H1 (cell line): Measurements from ENCODE around the gene TRMT61A. TPM values are rescaled to one million over a fixed set of nuclear protein-coding genes. Genes with fewer than 3 reads are reported as not detected.

Experiments used
- CTCF ChIA-PET: fragments of 300-600 bp; sonication (Branson Sonifier 250); formaldehyde crosslinking; loops from one replicate; lab custom pipeline; 2021; ENCODE audit not compliant: partially characterized antibody; lab: Charles Lee
- POLR2A ChIA-PET: fragments of 300-600 bp; sonication (Branson Sonifier 250); formaldehyde crosslinking; loops from one replicate; lab custom pipeline; 2021; ENCODE audit warnings: inconsistent platforms; ENCODE audit not compliant: partially characterized antibody; lab: Charles Lee
- DNase-seq, 2 experiments: peaks; one replicate each; pipeline versions ENCODE4 v3.0.0 to v3.0.0-alpha.2; 2010 to 2022; ENCODE audit warnings: low spot score in 2 of 2, low read depth in 1 of 2, mixed read lengths in 1 of 2
- FAIRE-seq: peaks from 2 replicates; lab custom pipeline; 2011; peaks lifted over from hg19 to GRCh38; lab: Jason Lieb, UNC
- H2AFZ ChIP-seq: 2 replicates; pipeline ENCODE4 v1.8.1; 2012; ENCODE audit warnings: low read length, inconsistent platforms
- H2AK5ac ChIP-seq: 2 replicates; pipeline ENCODE4 v1.6.1; 2013; ENCODE audit warnings: low read depth, low read length
- H2BK120ac ChIP-seq: replicated peaks from 2 replicates; pipeline ENCODE3; 2013; ENCODE audit warnings: low read depth, low read length, inconsistent platforms
- H2BK12ac ChIP-seq: 2 replicates; pipeline ENCODE4 v1.6.1; 2013; ENCODE audit warnings: low read depth, low read length
- H2BK15ac ChIP-seq: 2 replicates; pipeline ENCODE4 v1.6.1; 2013; ENCODE audit warnings: low read length
- H2BK20ac ChIP-seq: 2 replicates; pipeline ENCODE4 v1.6.1; 2013; ENCODE audit warnings: low read length
- H2BK5ac ChIP-seq: 2 replicates; pipeline ENCODE4 v1.6.1; 2013; ENCODE audit warnings: low read depth, low read length
- H3K14ac ChIP-seq: 2 replicates; pipeline ENCODE4 v1.6.1; 2013; ENCODE audit warnings: inconsistent platforms; ENCODE audit not compliant: insufficient read length
- H3K18ac ChIP-seq: 2 replicates; pipeline ENCODE4 v1.6.1; 2013; ENCODE audit warnings: low read length; ENCODE audit errors: extremely low read depth
- H3K23ac ChIP-seq: 2 replicates; pipeline ENCODE4 v1.6.1; 2013; ENCODE audit warnings: inconsistent platforms; ENCODE audit not compliant: insufficient read length
- H3K23me2 ChIP-seq: 2 replicates; pipeline ENCODE4 v1.6.1; 2013; ENCODE audit warnings: low read depth, low read length
- H3K27ac ChIP-seq: 2 replicates; pipeline ENCODE4 v1.6.1; 2011; ENCODE audit warnings: low read depth, low read length, inconsistent platforms
- H3K27me3 ChIP-seq, 4 experiments: replicated peaks in 1 of 4; 1 replicate in 1 of 4; 2 replicates in 3 of 4; pipeline versions ENCODE4 v1.6.1 to v1.8.1; 2011 to 2013; ENCODE audit warnings: low read length in 3 of 4, mild to moderate bottlenecking in 3 of 4, inconsistent platforms in 2 of 4, mixed read lengths in 2 of 4, moderate library complexity in 1 of 4; ENCODE audit not compliant: control insufficient read depth in 3 of 4, insufficient read depth in 3 of 4; ENCODE audit errors: extremely low read depth in 1 of 4
- H3K36me3 ChIP-seq, 4 experiments: 2 replicates each; pipeline versions ENCODE4 v1.6.1 to v1.8.1; 2011 to 2013; ENCODE audit warnings: mild to moderate bottlenecking in 4 of 4, low read length in 3 of 4, moderate library complexity in 2 of 4, control low read depth in 1 of 4, inconsistent platforms in 1 of 4; ENCODE audit not compliant: insufficient read depth in 4 of 4, control insufficient read depth in 2 of 4
- H3K4ac ChIP-seq: replicated peaks from 2 replicates; pipeline ENCODE3; 2013; ENCODE audit warnings: low read length, low read depth, mixed read lengths, inconsistent platforms; ENCODE audit not compliant: insufficient read length
- H3K4me1 ChIP-seq, 4 experiments: replicated peaks in 1 of 4; 1 replicate in 1 of 4; 2 replicates in 3 of 4; pipeline versions ENCODE4 v1.6.1 to v1.8.1; 2011 to 2013; ENCODE audit warnings: low read length in 3 of 4, inconsistent platforms in 2 of 4, mixed read lengths in 1 of 4; ENCODE audit not compliant: insufficient read depth in 4 of 4, control insufficient read depth in 3 of 4
- H3K4me2 ChIP-seq, 2 experiments: 2 replicates each; pipeline versions ENCODE4 v1.6.1 to v1.8.1; 2011 to 2013; ENCODE audit warnings: low read depth in 2 of 2, low read length in 2 of 2, control low read depth in 1 of 2, inconsistent platforms in 1 of 2, mild to moderate bottlenecking in 1 of 2; ENCODE audit not compliant: insufficient read depth in 1 of 2
- H3K4me3 ChIP-seq, 4 experiments: fragments of 200-600, 300-600 bp in 1 of 4; sonication (generic), shearing (Covaris generic), sonication (Bioruptor Twin) in 1 of 4; 2 replicates each; pipeline versions ENCODE4 v1.5.1 to v1.8.1; 2011 to 2016; ENCODE audit warnings: low read length in 4 of 4, low read depth in 3 of 4, control low read depth in 2 of 4, inconsistent platforms in 2 of 4, mild to moderate bottlenecking in 2 of 4, mixed read lengths in 1 of 4, moderate library complexity in 1 of 4; ENCODE audit not compliant: insufficient read depth in 2 of 4; ENCODE audit errors: extremely low read depth in 1 of 4
- H3K56ac ChIP-seq: replicated peaks from 2 replicates; pipeline ENCODE3; 2013; ENCODE audit warnings: low read depth, mild to moderate bottlenecking, mixed read lengths, low read length, inconsistent platforms; ENCODE audit not compliant: insufficient read length
- H3K79me1 ChIP-seq: 2 replicates; pipeline ENCODE4 v1.6.1; 2013; ENCODE audit warnings: low read depth, low read length, control low read depth
- H3K79me2 ChIP-seq, 2 experiments: 2 replicates each; pipeline versions ENCODE4 v1.6.1 to v1.8.1; 2012 to 2013; ENCODE audit warnings: low read length in 2 of 2, mild to moderate bottlenecking in 2 of 2, inconsistent platforms in 1 of 2; ENCODE audit not compliant: insufficient read depth in 2 of 2, control insufficient read depth in 1 of 2
- H3K9ac ChIP-seq, 4 experiments: replicated peaks in 1 of 4; 1 replicate in 1 of 4; 2 replicates in 3 of 4; pipeline versions ENCODE4 v1.6.1 to v1.8.1; 2011 to 2013; ENCODE audit warnings: low read depth in 3 of 4, low read length in 3 of 4, control low read depth in 2 of 4, mild to moderate bottlenecking in 2 of 4, moderate library complexity in 2 of 4, inconsistent platforms in 1 of 4; ENCODE audit errors: extremely low read depth in 1 of 4
- H3K9me3 ChIP-seq, 2 experiments: 2 replicates each; pipeline versions ENCODE4 v1.6.1 to v1.8.1; 2012 to 2013; ENCODE audit warnings: mild to moderate bottlenecking in 2 of 2, moderate library complexity in 2 of 2, control low read depth in 1 of 2, inconsistent platforms in 1 of 2, low read depth in 1 of 2, low read length in 1 of 2, mixed read lengths in 1 of 2; ENCODE audit not compliant: insufficient read depth in 2 of 2
- H4K20me1 ChIP-seq, 2 experiments: replicated peaks in 1 of 2; 2 replicates each; pipeline versions ENCODE3 to v1.8.1; 2011 to 2013; ENCODE audit warnings: inconsistent platforms in 2 of 2, low read length in 2 of 2, mild to moderate bottlenecking in 1 of 2; ENCODE audit not compliant: insufficient read depth in 2 of 2, control insufficient read depth in 1 of 2
- H4K5ac ChIP-seq: 2 replicates; pipeline ENCODE4 v1.6.1; 2013; ENCODE audit warnings: low read length, low read depth, mixed read lengths, inconsistent platforms; ENCODE audit not compliant: insufficient read length
- H4K8ac ChIP-seq: 2 replicates; pipeline ENCODE4 v1.8.0; 2013; ENCODE audit warnings: mild to moderate bottlenecking, moderate library complexity, low read length, inconsistent platforms; ENCODE audit not compliant: insufficient read depth; ENCODE audit errors: extremely low read depth
- H4K91ac ChIP-seq: replicated peaks from 2 replicates; pipeline ENCODE3; 2013; ENCODE audit warnings: low read length, mixed read lengths, inconsistent platforms; ENCODE audit not compliant: insufficient read length
- CEBPB ChIP-seq: IDR thresholded peaks from 2 replicates; pipeline ENCODE4 v1.6.1; 2012; ENCODE audit warnings: low read depth, low read length
- CHD2 ChIP-seq: IDR thresholded peaks from 2 replicates; pipeline ENCODE4 v1.6.1; 2012; ENCODE audit warnings: low read length, improper control_type of control experiment
- GTF2F1 ChIP-seq: IDR thresholded peaks from 2 replicates; pipeline ENCODE4 v1.6.1; 2012; ENCODE audit warnings: low read depth, low read length, improper control_type of control experiment, borderline replicate concordance
- SP1 ChIP-seq: IDR thresholded peaks from 2 replicates; pipeline ENCODE4 v1.6.1; 2011; ENCODE audit warnings: low read depth, low read length
- WGBS, 2 experiments: shearing (Covaris generic) in 1 of 2; methylation state at CpG; one replicate each; pipeline versions ENCODE4 v1.1.6 to v1.1.7; 2013 to 2015; ENCODE audit warnings: low lambda C conversion rate in 2 of 2, mixed read lengths in 2 of 2, inconsistent platforms in 1 of 2, low coverage in 1 of 2, missing lambda C conversion rate in 1 of 2; ENCODE audit not compliant: insufficient replicate concordance in 2 of 2, insufficient coverage in 1 of 2, insufficient read length in 1 of 2; ENCODE audit errors: extremely low coverage in 1 of 2, missing lambda C conversion rate in 1 of 2; 5-methylcytosine and 5-hydroxymethylcytosine counted together
- polyA plus RNA-seq, 7 experiments: library from polyadenylated mRNA; depleted of rRNA in 3 of 7; stranded (reverse) in 5 of 7; unstranded in 2 of 7; fragments of >200 nt in 5 of 7; fragments of 200-250 nt in 2 of 7; gene quantifications; 1 replicate in 5 of 7; 2 replicates in 1 of 7; 4 replicates in 1 of 7; pipeline versions ENCODE4 v1.2.1 to v1.2.3, GENCODE V29; 2011 to 2013; ENCODE audit warnings: missing spikeins in 2 of 7, mixed read lengths in 2 of 7
- total RNA-seq: library from RNA; stranded (reverse); fragmentation: NEBNext Ultra II Directional; extraction: Animal tissue kit (Norgen Biotek cat#: 25700); gene quantifications from 2 replicates; pipeline ENCODE4 v1.2.1, GENCODE V29; 2021

The TRMT61A gene
- total and polyA plus RNA-seq, 2 of the 8 experiments (the other 6 are each of a cell fraction or from before 2014, with no cell fraction given), result 15.8 to 19.0 TPM

GRCh38 chr14:103535081-103535890, 6.3 kb downstream of the TRMT61A start:
- Histone ChIP-seq H3K18ac (no peak overlapping the region), H3K36me3 (peaks cover 0 to 17% (median 1%) of the 10 kb centered on the region in 4 experiments; a peak in 3 of 8 replicates), H3K23ac (no peak overlapping the region), H2BK12ac (no peak overlapping the region), H3K4me2 (no peak overlapping the region), H3K4me1 (peaks cover 0 to 1% (median 0%) of the 10 kb centered on the region in 4 experiments; a peak in 3 of 7 replicates), H2AFZ (no peak overlapping the region), H3K4me3 (no peak overlapping the region), H3K23me2 (no peaks in the 10 kb centered on the region), H3K27ac (no peak overlapping the region), H3K4ac (no peak overlapping the region), H2BK20ac (no peak overlapping the region), H3K9ac (no peak overlapping the region), H3K27me3 (no peaks in the 10 kb centered on the region; a peak in 2 of 7 replicates), H4K8ac (peak overlapping the region; percentile 57; the same call in 1 of the 2 replicates), H4K20me1 (peaks cover 13 to 43% of the 10 kb centered on the region in 2 experiments), H3K79me2 (peaks cover 0 to 9% of the 10 kb centered on the region in 2 experiments; a peak in 2 of 4 replicates), H2BK5ac (no peak overlapping the region), H2AK5ac (no peak overlapping the region), H3K79me1 (peaks cover 17% of the 10 kb centered on the region), H4K91ac (no peak overlapping the region), H3K14ac (no peak overlapping the region), H3K56ac (no peak overlapping the region), H4K5ac (no peak overlapping the region), H3K9me3 (no peaks in the 10 kb centered on the region), H2BK15ac (no peak overlapping the region), H2BK120ac (no peak overlapping the region)
- TF ChIP-seq SP1 (no peak), CEBPB (no peak), CHD2 (no peak), GTF2F1 (no peak)
- ChIA-PET CTCF (interaction anchor here (12.5 to 28.8 kb wide), 2 partner anchors 11 to 26 kb away, joined by 230 to 921 read pairs; partner anchors contain the start of gene CKB), POLR2A (interaction anchor here (1.4 to 29.8 kb wide), 5 partner anchors 6 to 18 kb away, joined by 4 to 844 read pairs (median 7); partner anchors contain the start of gene CKB)
- FAIRE-seq (no peak), DNase-seq (no peak)
- WGBS, 2 experiments, result 92% methylated on average over 17 of the region's 21 CpGs; no CpG with 5 or more reads in 1 of the 2 experiments
